Measurements from ENCODE around the gene AKNA. TPM values are rescaled to one million over a fixed set of nuclear protein-coding genes. Genes with fewer than 3 reads are reported as not detected.

AKNA gene
- total RNA-seq, 1 donor from 2014 or later, result 152 TPM

DNA sequence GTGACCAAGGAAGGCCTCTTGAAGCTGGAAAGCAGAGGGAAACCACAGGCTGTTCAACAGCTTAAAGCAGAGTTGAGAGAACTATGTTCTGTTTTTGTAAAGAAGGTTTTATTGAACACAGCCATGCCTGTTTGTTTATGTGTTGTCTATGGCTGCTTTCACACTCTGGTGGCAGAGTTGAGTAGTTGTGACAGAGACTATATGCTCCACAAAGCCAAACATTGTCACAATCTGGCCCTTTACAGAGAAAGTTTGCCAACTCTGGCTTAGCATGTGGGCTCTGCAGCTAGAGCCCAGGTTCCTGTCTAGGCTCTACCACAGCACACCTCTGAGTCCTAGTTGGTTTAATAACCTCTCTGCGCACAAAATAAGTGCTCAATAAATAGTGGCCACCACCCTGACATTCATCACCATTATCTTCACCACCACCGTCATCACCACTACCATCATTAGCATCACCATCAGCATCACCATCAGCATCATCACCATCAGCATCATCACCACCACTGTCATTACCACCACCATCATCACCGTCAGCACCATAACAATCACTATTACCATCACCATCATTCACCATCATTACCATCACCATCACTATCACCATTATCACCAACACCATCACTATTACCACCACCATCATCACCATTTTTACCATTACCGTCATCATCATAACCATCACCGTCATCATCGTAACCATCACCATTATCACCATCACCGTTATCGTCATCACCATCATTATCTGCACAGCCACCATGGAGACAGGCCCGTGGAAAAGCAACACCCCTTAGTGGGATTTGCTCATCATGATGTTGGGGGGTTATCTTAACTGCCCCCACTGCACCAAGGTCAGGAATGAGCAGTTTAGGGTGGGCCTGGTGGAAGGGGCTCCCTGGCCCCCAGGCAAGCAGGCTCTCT is 18.3 kb downstream of the AKNA start:
- Mint-ChIP-seq H3K9me3 (no peaks in the 10 kb centered on the region), H3K36me3 (ENCODE audit: low read depth) (peaks cover 84% of the 10 kb centered on the region), H3K27ac (peak overlapping the region; percentile 56), H3K27me3 (ENCODE audit: low read depth) (no peaks in the 10 kb centered on the region), H3K4me3 (ENCODE audit: low read depth) (no peak overlapping the region), H3K4me1 (ENCODE audit: low read depth) (peaks cover 79% of the 10 kb centered on the region)
- DNase-seq (ENCODE audit: low spot score), result no peak
- intact Hi-C loops (cut with micrococcal nuclease), result no loop called here

DNA sequence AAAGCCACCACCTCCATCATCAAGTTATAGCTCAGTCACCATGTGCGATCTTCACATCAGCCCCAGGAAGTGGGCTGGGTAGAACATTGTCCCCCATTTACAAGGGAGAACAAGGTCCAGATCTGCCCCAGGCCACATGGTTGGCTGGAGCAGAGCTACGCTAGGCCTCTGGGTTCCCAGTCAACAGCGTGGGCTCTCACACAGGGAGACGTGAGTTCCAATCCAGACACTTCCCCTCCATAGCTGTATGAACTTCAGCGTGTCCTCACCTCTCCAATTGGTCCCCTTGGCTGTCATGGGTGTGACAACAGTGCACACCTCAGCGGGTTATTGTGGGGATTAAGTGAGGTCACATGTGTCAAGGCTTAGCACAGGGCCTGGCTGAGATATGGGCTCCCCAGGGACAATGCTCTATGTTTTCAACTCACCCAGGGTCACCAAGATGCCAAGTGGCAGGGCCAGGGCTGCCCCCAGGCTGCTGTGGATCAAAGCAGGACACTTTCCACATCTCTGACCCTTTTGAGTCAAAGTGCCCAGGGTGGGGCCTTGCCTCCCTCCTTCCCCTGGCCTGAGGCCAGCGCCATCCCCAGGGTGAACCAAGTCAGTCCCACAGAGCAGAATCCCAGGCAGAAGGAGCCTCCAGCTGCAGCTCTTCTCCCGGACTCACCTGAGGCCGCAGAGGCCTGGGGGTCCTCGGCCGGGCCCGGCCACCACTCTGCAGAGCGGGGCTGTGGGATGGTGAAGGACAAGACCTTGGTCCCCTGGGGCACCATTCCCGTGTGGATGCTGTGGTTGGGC is 19.8 kb downstream of the AKNA start:
- Mint-ChIP-seq H3K27me3 (ENCODE audit: low read depth) (no peaks in the 10 kb centered on the region), H3K4me3 (ENCODE audit: low read depth) (peak overlapping the region; percentile 32)
- intact Hi-C loops (cut with micrococcal nuclease), result no loop called here

DNA sequence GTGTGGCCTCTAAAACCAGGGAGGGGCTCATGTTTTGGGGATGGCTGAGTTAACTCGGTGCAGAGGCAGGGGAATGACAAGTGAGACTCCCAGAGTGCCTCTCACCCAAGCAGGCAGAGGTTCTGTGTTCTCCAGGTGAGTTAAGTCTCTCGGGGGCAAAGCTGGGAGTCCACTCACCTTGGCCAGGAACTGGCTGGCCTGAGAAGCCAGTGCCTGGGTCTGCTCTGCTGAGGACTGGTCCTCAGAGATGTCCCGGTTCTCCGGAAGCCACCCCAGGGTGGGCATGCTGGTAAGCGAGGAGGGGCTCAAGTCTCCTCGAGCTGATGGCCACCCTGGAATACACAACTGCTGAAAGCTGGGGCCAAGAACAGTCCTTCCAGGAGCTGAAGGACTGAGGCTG is 20.4 kb downstream of the AKNA start:
- Mint-ChIP-seq H3K9me3 (no peaks in the 10 kb centered on the region), H3K27me3 (ENCODE audit: low read depth) (no peaks in the 10 kb centered on the region), H3K4me1 (ENCODE audit: low read depth) (peaks cover 79% of the 10 kb centered on the region), H3K4me3 (ENCODE audit: low read depth) (no peak overlapping the region), H3K36me3 (ENCODE audit: low read depth) (peaks cover 86% of the 10 kb centered on the region), H3K27ac (peak overlapping the region; percentile 90)
- no peak for DNase-seq (ENCODE audit: low spot score)
- intact Hi-C loops (cut with micrococcal nuclease), result no loop called here

More for the DNA sequence above, 19.8 kb downstream of the AKNA start:
- H3K36me3 Mint-ChIP-seq (ENCODE audit: low read depth), result peaks cover 86% of the 10 kb centered on the region
- H3K4me1 Mint-ChIP-seq (ENCODE audit: low read depth), result peaks cover 82% of the 10 kb centered on the region
- H3K27ac Mint-ChIP-seq, result peak overlapping the region; percentile 90
- DNase-seq (ENCODE audit: low spot score), result no peak
- H3K9me3 Mint-ChIP-seq, result no peaks in the 10 kb centered on the region

DNA sequence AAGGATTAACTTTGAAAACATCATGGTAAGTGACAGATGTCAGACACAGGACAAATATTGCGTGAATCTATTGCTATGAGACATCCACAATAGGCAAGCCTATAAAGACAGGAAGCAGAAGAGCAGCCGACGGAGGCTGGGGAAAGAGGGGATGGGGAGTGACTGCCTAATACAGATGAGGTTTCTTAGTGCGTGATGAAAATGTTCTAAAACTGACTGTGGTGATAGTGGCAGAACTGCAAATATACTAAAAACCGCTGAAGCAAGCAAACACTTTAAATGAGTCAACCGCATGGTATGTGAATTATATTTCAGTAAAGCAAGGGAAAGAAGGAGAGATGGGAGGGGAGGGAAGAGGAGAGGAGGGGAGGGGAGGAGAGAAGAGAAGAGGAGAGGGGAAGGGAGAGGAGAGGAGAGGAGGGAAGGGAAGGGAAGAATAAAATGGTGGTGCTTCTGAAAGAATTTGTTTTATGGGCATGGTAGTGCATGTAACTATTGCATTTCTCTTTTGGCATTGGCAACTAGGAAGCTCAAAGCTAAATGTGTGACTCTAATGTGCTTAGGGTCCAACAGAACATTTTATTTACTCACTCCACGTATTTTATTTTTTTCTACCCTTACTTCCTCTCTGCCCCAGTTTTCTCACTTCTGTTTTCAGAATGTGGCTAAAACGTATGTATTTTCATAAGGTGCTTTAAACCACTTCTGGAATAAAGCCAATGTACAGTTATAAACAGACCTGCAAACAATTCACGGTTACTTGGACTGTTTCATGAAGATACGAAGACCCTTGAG is 21.3 kb downstream of the AKNA start:
- Mint-ChIP-seq H3K27ac (peak overlapping the region; percentile 90), H3K27me3 (ENCODE audit: low read depth) (no peaks in the 10 kb centered on the region), H3K4me3 (ENCODE audit: low read depth) (peak overlapping the region; percentile 69), H3K4me1 (ENCODE audit: low read depth) (peaks cover 74% of the 10 kb centered on the region), H3K36me3 (ENCODE audit: low read depth) (peaks cover 86% of the 10 kb centered on the region), H3K9me3 (no peaks in the 10 kb centered on the region)
- DNase-seq (ENCODE audit: low spot score), result peak; percentile 35
- intact Hi-C loops (cut with micrococcal nuclease), result loop anchor here (1.0 kb wide), 1 partner anchor 19 kb away; no protein-coding TSS in a partner anchor

DNA sequence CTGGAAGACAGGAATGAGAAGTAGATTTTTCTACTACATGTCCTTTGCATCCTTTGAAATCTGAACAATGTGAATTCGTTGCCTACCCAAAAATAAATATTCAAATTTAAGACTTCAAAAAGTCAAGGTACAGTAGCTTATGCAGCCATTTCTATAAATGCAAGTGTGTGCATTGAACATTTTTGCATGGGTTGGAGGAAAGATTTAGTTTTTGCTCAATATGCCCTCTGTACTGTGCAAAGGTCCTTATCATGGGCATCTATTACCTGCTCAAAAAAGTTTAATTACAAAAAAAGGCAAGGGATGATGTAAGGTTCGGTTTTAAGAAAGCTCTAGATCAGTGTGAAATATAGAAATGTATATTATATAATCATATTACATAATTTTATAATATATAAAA is 22.6 kb downstream of the AKNA start:
- DNase-seq (ENCODE audit: low spot score), result no peak
- Mint-ChIP-seq H3K27me3 (ENCODE audit: low read depth) (no peaks in the 10 kb centered on the region), H3K4me1 (ENCODE audit: low read depth) (peaks cover 70% of the 10 kb centered on the region), H3K9me3 (no peaks in the 10 kb centered on the region), H3K27ac (peak overlapping the region; percentile 10), H3K4me3 (ENCODE audit: low read depth) (no peak overlapping the region), H3K36me3 (ENCODE audit: low read depth) (peaks cover 89% of the 10 kb centered on the region)
- intact Hi-C loops (cut with micrococcal nuclease), result no loop called here

DNA sequence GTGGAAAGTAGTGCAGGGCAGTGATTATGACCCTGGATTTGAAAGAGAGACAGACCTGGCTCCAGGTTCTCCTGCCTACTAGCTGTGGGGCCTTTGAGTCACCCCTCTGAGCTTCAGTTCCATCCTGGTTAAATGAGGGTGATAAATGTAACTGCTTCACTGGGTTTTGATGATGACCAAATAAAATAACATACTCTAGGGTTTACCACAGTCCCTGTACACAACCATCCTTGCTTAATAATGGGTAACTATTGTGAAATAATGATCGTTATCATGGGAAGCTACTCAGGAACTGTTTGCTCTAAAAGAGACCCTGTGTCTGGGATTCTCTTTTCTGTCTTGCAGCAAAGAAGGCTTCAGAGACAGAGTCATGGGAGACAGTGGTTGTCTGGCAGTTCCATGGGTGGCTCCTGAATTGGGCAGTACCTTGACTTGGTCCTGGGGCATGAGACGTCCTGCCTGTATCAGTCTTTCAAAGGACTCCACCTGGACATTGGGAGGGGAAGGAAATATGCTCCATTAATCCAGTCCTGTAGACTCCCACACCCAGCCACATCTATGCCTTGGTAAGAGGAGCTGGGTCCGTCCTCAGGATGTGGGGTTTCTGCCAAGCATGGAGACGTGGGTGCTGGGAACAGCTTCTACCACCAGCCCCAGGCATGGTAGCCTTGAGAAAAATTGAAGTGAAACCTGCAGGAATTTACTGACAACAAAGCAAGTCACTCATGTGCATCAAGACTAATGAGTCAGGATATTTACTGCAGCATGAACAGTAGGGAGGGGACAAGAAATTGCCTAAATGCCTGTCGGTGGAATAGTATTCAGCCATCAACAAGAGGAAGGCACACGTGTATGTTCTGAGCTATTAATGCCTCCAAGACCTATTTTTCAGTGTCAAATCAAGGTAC is 23.4 kb downstream of the AKNA start:
- no peaks in the 10 kb centered on the region for H3K27me3 Mint-ChIP-seq (ENCODE audit: low read depth)
- H3K9me3 Mint-ChIP-seq, result no peaks in the 10 kb centered on the region
- DNase-seq (ENCODE audit: low spot score), result no peak
- peaks cover 64% of the 10 kb centered on the region for H3K4me1 Mint-ChIP-seq (ENCODE audit: low read depth)
- H3K36me3 Mint-ChIP-seq (ENCODE audit: low read depth), result peaks cover 92% of the 10 kb centered on the region
- intact Hi-C loops (cut with micrococcal nuclease), result loop anchor here (1.0 kb wide), 1 partner anchor 8 kb away; no protein-coding TSS in a partner anchor
- H3K27ac Mint-ChIP-seq, result peak overlapping the region; percentile 91
- H3K4me3 Mint-ChIP-seq (ENCODE audit: low read depth), result peak overlapping the region; percentile 18

DNA sequence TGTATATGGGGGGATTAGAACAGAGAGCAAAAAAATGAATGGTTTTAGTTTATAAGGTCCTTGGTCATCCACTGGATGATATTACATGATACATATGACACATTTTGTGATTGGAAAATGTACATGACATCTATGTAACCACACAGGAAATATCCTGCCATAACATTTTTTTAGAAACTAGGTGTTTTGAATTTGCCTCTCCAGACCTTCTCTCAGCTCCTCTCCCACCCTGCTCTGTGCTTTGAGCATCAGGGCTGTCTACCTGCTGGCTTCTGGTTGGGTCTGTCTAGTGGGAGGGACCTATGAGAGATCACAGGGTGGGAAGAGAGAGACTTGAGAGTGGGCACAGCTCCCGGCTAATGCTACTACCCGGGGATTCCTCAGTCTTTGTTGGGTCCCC is 24.4 kb downstream of the AKNA start:
- Mint-ChIP-seq H3K36me3 (ENCODE audit: low read depth) (peaks cover 95% of the 10 kb centered on the region), H3K4me1 (ENCODE audit: low read depth) (peaks cover 62% of the 10 kb centered on the region), H3K4me3 (ENCODE audit: low read depth) (peak overlapping the region; percentile 18), H3K27ac (peak overlapping the region; percentile 91), H3K9me3 (no peaks in the 10 kb centered on the region), H3K27me3 (ENCODE audit: low read depth) (no peaks in the 10 kb centered on the region)
- no peak for DNase-seq (ENCODE audit: low spot score)
- intact Hi-C loops (cut with micrococcal nuclease), result loop anchor here (1.0 kb wide), 1 partner anchor 14 kb away; no protein-coding TSS in a partner anchor

DNA sequence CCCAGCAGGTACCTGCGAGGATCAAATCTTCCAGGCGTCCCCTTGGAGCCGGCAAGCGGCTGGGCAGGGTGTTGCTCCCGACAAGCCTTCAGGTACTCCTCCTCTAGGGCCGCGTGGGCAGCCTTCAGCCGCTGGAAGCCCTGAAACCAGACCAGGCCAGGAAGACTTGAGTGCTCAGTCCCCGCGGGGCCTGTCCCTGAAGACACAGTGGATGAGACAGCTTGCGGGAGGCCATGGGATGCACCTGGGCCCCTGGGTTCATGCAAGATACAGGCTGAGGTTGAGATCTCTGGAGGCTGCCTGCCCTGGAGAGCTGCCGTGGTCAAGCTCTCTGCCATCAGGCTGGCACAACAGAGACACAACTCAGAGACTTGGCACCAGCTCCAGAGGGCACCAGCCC is 25.4 kb downstream of the AKNA start:
- no peak for DNase-seq (ENCODE audit: low spot score)
- H3K36me3 Mint-ChIP-seq (ENCODE audit: low read depth), result peaks cover 93% of the 10 kb centered on the region
- intact Hi-C loops (cut with micrococcal nuclease), result no loop called here

DNA sequence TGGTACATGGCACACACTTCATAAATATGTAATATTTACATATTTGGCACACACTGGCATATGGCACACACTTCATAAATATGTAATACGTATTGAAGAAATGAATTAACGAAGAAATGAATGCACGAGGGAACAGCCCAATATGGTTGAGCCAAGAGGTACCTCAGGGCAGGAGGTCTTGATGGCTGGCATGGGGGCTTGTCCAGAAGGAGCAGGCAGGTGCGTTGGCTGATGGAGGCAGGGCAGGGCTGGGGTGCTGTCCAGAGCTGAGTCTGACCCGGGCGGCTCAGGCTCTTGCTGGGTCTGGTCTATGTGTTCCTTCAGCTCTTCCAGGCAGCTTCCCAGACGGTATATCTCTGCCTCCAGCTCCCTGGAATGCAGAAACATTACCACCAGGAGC is 26.2 kb downstream of the AKNA start:
- no peak for DNase-seq (ENCODE audit: low spot score)
- peak overlapping the region; percentile 63 for H3K27ac Mint-ChIP-seq
- intact Hi-C loops (cut with micrococcal nuclease), result no loop called here
- H3K4me1 Mint-ChIP-seq (ENCODE audit: low read depth), result peaks cover 53% of the 10 kb centered on the region
- no peaks in the 10 kb centered on the region for H3K9me3 Mint-ChIP-seq
- no peak overlapping the region for H3K4me3 Mint-ChIP-seq (ENCODE audit: low read depth)
- no peaks in the 10 kb centered on the region for H3K27me3 Mint-ChIP-seq (ENCODE audit: low read depth)
- H3K36me3 Mint-ChIP-seq (ENCODE audit: low read depth), result peaks cover 91% of the 10 kb centered on the region

More for the DNA sequence above, 25.4 kb downstream of the AKNA start:
- Mint-ChIP-seq H3K27me3 (ENCODE audit: low read depth) (no peaks in the 10 kb centered on the region), H3K4me3 (ENCODE audit: low read depth) (no peak overlapping the region), H3K4me1 (ENCODE audit: low read depth) (peaks cover 58% of the 10 kb centered on the region), H3K27ac (peak overlapping the region; percentile 91), H3K9me3 (no peaks in the 10 kb centered on the region)

DNA sequence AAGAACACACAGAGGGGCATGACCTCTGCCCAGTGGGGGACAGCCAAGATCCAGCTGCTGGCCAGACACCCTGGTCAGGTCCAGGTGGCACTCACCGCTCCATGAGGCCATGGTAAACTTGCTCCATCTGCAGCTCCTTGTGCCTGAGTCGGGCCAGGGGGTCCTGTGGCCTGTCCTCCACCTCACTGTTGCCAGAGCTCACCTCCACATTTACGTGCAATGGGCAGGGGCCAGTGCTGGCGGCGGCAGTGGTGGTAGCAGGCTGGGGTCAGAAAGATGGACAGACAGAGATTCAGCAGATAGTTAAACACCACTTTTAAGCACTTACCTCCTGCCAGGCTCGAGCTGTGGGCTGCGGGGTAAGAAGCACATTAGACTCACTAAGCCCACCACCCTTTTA is 28.0 kb downstream of the AKNA start:
- H3K4me3 Mint-ChIP-seq (ENCODE audit: low read depth), result no peak overlapping the region
- no peaks in the 10 kb centered on the region for H3K9me3 Mint-ChIP-seq
- peak overlapping the region; percentile 73 for H3K27ac Mint-ChIP-seq
- DNase-seq (ENCODE audit: low spot score), result no peak
- intact Hi-C loops (cut with micrococcal nuclease), result no loop called here
- H3K36me3 Mint-ChIP-seq (ENCODE audit: low read depth), result peaks cover 85% of the 10 kb centered on the region
- H3K4me1 Mint-ChIP-seq (ENCODE audit: low read depth), result peaks cover 42% of the 10 kb centered on the region
- H3K27me3 Mint-ChIP-seq (ENCODE audit: low read depth), result no peaks in the 10 kb centered on the region

DNA sequence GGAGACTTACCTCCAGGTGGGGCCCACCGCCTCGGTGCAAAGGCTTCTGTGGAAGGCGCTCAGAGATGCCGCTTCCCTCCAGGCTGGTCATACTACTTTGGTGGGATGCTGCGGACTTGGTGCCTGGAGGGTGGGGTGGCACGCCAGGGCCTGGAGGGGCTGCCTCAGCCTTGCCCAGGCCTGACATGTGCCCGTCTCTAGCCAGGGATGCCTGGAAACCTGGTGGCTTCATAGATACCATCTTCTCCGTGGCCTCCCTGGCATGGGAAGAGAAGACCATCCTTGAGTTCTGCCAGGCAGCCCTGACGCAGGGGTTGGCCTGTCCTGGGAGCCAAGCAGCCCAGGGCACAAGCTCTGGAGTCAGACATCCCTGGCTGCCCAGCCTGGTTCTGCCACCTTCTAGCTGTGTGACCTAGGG is 29.9 kb downstream of the AKNA start:
- DNase-seq (ENCODE audit: low spot score), result no peak
- no peaks in the 10 kb centered on the region for H3K9me3 Mint-ChIP-seq
- no peak overlapping the region for H3K4me3 Mint-ChIP-seq (ENCODE audit: low read depth)
- peaks cover 23% of the 10 kb centered on the region for H3K4me1 Mint-ChIP-seq (ENCODE audit: low read depth)
- intact Hi-C loops (cut with micrococcal nuclease), result no loop called here
- no peaks in the 10 kb centered on the region for H3K27me3 Mint-ChIP-seq (ENCODE audit: low read depth)
- H3K36me3 Mint-ChIP-seq (ENCODE audit: low read depth), result peaks cover 74% of the 10 kb centered on the region
- peak overlapping the region; percentile 25 for H3K27ac Mint-ChIP-seq
